ELR (cell line): Measurements from ENCODE around the gene CLDN19.
"Not testable (repeated sequence)": the region's sequence is repeated elsewhere in the genome, so short reads cannot be mapped to it uniquely, and the experiment has no call there.

ENCODE experiments used
- DNase-seq: peaks from one replicate; pipeline ENCODE4 v3.0.0-alpha.2; 2015; ENCODE audit warnings: low read depth

The CLDN19 gene

GRCh38 chr1:42737986-42738677 lies 1.9 kb downstream of the CLDN19 start:
- no peak for DNase-seq

DNA sequence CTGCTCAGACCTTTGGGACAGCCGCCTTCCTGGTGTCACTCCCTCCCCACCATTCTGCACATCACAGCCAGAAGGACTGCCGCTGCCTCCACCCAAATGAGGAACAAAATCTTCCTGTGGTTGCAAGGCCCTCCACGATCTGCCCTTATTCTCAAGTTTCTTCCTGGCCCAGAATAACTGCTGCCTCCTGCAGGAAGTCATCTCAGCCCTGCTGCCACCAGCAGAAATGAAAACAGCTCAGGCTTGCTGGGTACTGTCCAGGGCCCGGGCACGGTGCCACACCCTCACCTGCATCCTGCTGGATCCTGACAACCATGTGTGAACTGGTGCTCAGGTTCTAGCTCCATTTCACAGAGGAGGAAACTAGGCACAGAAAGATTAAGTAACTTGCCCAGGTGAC lies 2.8 kb downstream of the CLDN19 start:
- no peak for DNase-seq

DNA sequence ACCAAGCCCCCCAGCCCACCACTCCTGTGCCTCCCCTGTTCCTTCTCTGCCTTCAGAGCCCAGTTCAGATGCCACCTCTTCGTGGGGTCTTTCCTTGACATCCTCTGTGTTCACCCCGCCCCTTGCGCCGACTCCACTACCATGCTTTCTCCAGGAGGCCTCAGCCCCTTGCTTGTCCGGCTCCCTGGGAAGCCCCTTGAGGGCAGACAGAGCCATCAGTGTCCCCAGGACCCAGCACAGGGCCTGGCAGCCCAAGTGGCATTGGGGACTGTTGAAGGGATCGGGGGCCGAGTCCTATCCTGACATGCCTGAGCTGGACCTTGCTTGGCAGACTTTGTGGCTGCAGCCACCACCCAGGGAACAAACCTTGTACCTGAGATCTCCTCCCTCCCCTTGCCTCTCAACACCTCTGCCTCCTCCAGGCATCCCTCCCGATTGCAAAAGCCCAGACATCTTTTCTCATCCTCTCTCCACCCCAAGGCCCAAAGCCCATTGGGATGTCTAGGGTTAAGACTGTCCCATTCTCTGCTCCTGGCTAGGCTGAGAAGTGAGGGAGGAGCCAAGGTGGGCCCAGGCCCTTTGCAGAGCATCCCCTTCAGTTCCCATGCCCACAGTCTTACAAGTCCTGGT lies 3.4 kb downstream of the CLDN19 start:
- DNase-seq: no peak

DNA sequence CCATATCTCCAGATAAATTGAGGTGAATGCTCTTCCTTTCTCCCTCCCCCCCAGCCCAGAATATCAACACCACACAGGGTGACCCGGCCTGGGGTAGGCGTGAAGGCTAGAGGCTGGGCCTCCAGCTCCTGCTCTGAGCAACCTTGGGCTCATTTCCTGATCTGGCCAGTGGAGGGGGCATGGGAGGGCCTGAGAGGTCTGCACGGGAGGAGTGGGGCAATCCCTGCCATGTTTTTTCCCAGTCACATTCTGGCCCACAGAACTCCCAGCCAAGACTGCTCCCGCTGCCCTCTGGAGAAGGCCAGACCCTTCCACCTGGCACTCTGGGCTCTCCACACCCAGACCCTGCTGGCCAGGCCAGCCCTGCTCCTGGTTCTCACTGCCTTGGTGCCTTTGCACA lies 3.9 kb downstream of the CLDN19 start:
- peak; percentile 61 for DNase-seq

GRCh38 chr1:42735477-42736105 lies 4.4 kb downstream of the CLDN19 start:
- no peak for DNase-seq

- no peak for DNase-seq
Measured at GRCh38 chr1:42735056-42735455, 5.0 kb downstream of the CLDN19 start.

- no peak for DNase-seq
Measured at GRCh38 chr1:42734201-42735035, 5.6 kb downstream of the CLDN19 start.

DNA sequence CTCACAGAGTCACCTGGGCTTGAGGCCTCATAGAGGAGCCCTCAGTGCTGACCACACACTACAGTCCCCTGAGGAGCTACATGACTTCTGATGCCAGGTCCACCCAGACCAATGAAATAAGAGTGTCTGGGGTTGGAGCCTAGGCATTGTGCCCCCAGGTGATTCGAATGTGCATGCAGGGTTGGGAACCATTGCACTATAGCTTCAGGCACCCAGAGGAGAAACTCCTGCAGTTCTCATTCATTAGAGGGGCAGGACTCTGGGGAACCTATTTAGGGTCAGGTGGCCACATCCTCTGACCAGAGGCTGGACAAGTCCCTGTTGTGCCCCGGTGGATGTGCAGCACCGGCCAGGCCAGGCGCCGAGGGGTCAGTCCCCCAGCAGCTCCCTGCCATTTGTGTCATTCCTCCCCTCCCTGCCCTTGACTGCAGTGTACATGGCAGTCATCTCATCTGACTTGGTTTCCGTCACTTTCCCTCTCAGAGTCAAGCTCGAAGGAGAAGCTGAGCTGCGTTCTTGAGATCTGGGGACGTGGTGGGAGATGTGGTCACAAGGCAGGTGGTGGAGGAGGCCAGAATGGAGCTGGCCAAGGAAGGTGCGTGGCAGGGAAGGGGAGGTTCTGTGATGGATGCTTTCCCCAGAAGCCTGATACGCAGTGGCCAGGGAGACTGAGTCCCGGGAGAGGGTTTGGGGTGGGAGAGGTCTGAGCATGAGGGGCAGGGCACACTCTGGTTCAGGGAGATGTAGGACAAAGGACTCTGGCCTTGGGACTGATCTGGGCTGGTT lies 6.4 kb downstream of the CLDN19 start:
- no peak for DNase-seq

DNA sequence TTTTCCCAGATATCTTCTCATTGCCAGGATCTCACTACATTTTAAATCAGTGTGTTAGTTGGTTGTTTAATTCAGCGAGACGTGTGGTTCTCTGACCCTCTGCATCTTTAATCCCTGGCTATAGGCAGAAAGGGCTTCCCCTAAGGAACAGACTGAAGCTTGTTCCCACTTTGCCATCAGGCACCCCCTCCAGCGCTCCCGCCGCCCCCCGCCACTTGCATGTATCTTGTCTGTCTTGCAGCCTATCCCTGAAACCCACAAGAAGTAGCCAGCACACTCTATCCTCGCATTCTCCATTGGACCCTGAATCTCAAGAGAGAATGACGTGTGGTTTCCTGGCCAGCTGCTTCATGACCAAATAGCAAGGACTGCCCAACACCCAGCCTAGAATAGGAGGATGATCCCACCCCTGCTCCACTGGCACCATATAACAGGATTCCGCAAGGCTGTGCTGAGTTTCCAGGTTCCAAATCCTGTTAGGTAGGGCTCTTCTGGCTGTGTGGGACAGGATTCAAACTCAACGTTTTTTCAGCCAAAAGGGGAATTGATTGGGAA lies 7.8 kb downstream of the CLDN19 start:
- no peak for DNase-seq

DNA sequence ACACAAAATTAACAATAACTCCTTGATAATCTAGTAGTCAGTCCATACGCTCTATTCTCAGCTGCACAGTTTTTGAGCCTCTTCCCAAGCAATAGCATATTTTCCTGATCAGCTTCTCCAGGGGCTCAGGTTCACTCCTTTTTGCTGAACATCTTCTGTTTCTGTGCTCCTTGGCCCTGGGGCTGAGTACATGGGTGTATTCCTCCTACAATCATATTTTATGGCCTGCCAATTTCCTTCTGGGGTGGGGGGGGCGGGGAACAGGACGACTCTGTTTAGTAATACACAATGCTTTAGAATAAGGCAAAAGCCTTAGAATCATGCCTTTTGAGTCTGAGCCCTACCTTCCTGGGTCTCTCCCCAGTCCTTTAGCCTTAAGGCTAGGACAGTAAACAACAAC lies 8.5 kb downstream of the CLDN19 start:
- DNase-seq: no peak

DNA sequence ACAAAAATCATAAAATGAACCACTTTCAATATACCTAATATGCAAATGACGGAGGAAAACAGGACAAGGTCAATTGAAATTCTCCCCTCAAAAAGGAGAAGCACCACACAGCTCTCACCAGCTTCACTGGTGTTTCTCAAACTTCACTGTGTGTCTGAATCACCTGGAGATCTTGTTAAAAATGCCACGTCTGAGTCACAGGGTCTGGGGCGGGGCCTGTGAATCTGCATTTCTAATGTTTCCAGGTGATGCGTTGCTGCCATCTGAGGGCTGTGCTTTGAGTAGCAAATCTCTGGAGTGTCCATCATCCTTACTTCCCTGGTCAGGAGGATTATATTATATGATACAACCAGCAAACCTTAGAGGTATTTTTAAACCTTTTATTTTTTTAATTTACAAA lies 9.0 kb downstream of the CLDN19 start:
- no peak for DNase-seq

GRCh38 chr1:42730002-42730401 lies 10.0 kb downstream of the CLDN19 start:
- peak; percentile 18 for DNase-seq

DNA sequence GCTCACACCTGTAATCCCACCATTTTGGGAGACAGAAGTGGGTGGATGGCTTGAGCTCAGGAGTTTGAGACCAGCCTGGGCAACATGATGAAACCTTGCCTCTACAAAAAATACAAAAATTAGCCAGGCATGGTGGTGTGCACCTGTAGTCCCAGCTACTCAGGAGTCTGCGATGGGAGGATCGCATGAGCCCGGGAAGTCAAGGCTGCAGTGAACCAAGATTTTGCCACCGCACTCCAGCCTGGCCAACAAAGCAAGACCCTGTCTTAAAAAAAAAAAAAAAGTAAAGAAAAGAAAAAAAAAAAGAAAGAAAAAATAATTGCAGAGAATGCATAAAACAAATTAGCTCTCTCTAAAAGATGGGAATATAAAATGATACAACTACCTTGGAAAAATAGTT lies 14.2 kb downstream of the CLDN19 start:
- not testable (repeated sequence) for DNase-seq

DNA sequence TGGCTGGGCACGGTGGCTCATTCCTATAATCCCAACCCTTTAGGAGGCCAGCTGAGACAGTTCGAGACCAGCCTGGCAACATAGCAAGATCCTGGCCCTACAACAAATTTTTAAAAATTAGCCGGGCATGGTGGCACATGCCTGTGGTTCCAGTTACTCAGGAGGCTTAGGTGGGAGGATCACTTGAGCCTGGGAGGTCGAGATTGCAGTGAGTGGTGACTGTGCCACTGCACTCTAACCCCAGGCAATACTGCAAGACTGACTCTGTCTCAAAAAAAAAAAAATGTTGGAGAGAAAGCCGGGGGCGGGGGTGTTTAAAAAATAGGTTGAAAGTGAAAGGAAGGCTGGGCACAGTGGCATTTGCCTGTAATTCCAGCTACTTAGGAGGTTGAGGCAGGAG lies 16.5 kb downstream of the CLDN19 start:
- DNase-seq: peak; percentile 31

DNA sequence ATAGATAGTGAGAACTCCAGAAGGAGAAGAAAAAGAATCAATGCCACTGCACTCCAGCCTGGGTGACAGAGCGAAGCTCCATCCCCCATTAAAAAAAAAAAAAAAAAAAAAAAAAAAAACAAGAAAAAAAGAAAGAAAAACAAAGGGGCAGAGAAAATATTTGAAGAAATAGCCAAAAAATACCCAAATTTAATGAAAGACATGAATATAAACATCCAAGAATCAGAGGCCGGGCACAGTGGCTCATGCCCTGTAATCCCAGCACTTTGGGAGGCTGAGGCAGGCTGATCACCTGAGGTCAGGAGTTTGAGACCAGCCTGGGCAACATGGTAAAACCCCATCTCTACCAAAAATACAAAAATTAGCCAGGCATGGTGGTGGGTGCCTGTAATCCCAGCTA lies 17.6 kb downstream of the CLDN19 start:
- DNase-seq: not testable (repeated sequence)

- no peak for DNase-seq
Measured at GRCh38 chr1:42721926-42722325, 18.1 kb downstream of the CLDN19 start.

DNA sequence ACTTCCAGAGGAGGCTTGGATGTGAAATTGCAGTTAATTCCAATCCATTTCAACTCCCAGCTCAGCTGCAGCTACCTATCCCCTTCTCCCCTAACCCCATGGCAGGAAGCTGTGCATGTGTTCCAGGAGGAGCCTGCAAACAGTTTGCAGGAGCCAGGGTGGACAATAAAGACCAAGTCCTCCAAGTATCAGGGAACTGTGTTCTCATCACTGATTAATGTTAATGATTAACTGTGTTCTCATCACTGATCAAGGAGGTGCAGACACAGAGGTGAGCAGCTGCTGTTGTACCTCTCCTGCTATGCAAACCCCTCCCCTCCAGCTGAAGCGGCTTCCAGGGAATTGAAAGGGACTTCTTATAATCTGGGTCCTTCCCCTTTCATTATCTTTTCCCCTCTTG lies 19.2 kb downstream of the CLDN19 start:
- DNase-seq: no peak

DNA sequence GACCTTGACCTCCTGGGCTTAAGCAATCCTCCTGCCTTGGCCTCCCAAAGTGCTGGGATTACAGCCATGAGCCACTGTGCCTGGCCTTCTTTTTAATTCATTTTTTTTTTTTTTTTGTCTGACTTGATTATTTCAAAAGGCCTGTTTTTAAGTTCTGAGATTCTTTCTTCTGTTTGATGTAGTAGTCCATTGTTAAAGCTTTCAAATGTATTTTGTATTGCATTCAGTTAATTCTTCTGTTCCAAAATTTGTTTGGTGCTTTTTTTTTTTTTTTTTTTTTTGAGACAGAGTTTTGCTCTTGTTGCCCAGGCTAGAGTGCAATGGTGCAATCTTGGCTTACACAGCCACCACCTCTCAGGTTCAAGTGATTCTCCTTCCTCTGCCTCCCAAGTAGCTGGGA lies 25.6 kb downstream of the CLDN19 start:
- DNase-seq: not testable (repeated sequence)

GRCh38 chr1:42713293-42713692 lies 26.7 kb downstream of the CLDN19 start:
- DNase-seq: no peak

DNA sequence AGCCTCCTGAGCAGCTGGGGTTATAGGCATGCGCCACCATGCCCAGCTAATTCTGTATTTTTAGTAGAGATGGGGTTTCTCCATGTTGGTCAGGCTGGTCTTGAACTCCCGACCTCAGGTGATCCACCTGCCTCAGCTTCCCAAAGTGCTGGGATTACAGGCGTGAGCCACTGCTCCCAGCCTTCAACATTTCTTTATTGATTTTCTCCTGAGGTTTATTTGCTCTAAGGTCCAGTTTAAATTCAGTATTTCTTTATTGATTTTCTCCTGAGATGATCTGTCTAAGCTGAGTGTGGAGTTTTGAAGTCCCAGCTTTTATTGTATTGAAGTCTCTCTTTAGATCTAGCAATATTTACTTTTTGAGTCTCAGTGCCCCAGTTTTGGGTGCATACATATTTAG lies 27.2 kb downstream of the CLDN19 start:
- DNase-seq: not testable (repeated sequence)

- no peak for DNase-seq
Measured at GRCh38 chr1:42703888-42704464, 36.1 kb downstream of the CLDN19 start.
